ACC112 (cell line): Measurements from ENCODE around the gene CYP4F11.
"Not testable (repeated sequence)": the region's sequence is repeated elsewhere in the genome, so short reads cannot be mapped to it uniquely, and the experiment has no call there.

ENCODE experiments used
- H2AFZ ChIP-seq: fragments of 200-600 bp; sonication (generic); one replicate; pipeline ENCODE4 v1.6.0; 2017; ENCODE audit warnings: antibody characterized with exemption, low read length; ENCODE audit not compliant: unreplicated experiment
- H3K27ac ChIP-seq: fragments of 200-600 bp; sonication (generic); 2 replicates; pipeline ENCODE4 v1.5.1; 2014; ENCODE audit warnings: low read depth, mild to moderate bottlenecking, antibody characterized with exemption, low read length, moderate library complexity
- H3K27me3 ChIP-seq: fragments of 200-600 bp; sonication (generic); 2 replicates; pipeline ENCODE4 v1.6.1; 2014; ENCODE audit warnings: mild to moderate bottlenecking, antibody characterized with exemption, low read length, moderate library complexity, mixed read lengths; ENCODE audit not compliant: insufficient read depth
- H3K36me3 ChIP-seq: fragments of 200-600 bp; sonication (generic); 2 replicates; pipeline ENCODE4 v1.6.1; 2016; ENCODE audit warnings: mild to moderate bottlenecking, antibody characterized with exemption, low read length, moderate library complexity, mixed read lengths; ENCODE audit not compliant: insufficient read depth
- H3K4me1 ChIP-seq: fragments of 200-600 bp; sonication (generic); one replicate; pipeline ENCODE4 v1.6.1; 2016; ENCODE audit warnings: low read length, mixed read lengths; ENCODE audit not compliant: insufficient read depth, unreplicated experiment, control insufficient read depth
- H3K4me3 ChIP-seq: fragments of 200-600 bp; sonication (generic); 2 replicates; pipeline ENCODE4 v1.5.1; 2014; ENCODE audit warnings: mild to moderate bottlenecking, low read depth, low read length
- H3K79me2 ChIP-seq: fragments of 200-600 bp; sonication (generic); one replicate; pipeline ENCODE4 v1.6.0; 2016; ENCODE audit warnings: low read length; ENCODE audit not compliant: control insufficient read depth, unreplicated experiment, insufficient read depth

Gene CYP4F11

DNA sequence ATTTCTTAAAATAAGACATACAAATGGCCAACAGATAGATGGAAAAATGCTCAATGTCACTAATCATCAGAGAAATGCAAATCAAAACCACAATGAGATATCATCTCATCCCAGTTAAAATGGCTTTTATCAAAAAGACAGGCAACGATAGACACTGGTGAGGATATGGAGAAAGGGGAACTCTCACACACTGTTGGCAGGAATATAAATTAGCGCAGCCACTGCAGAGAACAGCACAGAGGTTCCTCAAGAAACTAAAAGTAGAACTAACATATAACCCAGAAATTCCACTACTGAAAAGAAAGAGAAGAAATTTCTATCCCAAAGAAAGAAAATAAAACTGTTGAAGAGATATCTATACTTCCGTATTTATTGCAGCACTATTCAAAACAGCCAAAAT is 51.0 kb downstream of the CYP4F11 start:
- not testable (repeated sequence) for H3K79me2 ChIP-seq, H2AFZ ChIP-seq, H3K27ac ChIP-seq, H3K4me1 ChIP-seq, H3K36me3 ChIP-seq, H3K27me3 ChIP-seq, H3K4me3 ChIP-seq

DNA sequence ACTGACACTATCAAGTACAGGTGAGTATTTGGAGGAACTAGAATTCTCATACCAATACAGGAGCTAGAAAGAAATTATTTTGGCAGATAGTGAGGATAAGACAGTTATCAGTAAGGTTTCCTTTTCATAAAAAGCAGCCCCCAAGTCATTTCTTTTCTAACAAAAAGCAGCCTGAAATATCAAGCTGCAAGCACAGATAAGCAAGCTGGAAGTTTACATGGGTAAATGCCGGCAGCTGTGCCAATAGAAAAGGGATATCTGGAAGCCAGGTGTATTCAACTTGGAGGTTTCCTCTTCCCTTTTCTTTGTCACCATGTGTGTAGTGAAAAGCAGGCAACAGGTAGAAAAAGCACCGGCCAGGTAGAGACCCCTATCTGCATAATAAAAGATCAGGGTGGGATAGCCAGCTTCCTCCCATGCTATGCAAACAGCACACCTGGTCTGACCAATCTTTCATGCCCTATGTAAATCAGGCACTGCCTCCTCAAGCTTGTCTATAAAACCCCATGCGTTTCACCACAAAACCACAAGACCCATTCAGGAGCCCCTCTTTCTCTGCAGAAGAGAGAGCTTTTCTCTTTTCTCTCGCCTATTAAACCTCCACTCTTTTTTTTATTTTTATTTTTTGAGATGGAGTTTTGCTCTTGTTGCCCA is 59.4 kb downstream of the CYP4F11 start:
- Histone ChIP-seq H3K79me2 (no peaks in the 10 kb centered on the region), H3K36me3 (no peaks in the 10 kb centered on the region), H2AFZ (no peak overlapping the region), H3K27me3 (peaks cover 3% of the 10 kb centered on the region; the same call in 1 of the 2 replicates), H3K4me3 (no peak overlapping the region), H3K27ac (no peak overlapping the region), H3K4me1 (no peaks in the 10 kb centered on the region)

DNA sequence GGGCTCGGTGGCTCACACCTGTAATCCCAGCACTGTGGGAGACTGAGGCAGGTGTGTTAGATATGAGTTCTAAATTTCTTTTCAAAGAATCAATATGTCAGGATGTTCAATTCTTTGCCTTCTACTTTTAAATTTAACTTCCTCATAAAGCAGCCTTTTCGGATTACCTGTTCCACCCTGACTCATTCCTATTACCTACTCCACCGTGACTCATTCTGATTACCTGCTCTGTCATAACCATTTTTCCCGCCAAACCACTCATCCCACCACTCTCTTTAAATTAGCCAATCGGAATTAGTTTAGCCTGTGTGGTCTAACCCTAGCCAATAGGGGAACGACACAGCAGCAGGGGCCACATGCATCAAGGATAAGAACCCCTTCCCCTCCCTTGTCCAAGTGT is 60.6 kb downstream of the CYP4F11 start:
- H2AFZ ChIP-seq, H3K27me3 ChIP-seq, H3K36me3 ChIP-seq, H3K4me1 ChIP-seq, H3K4me3 ChIP-seq, H3K79me2 ChIP-seq, H3K27ac ChIP-seq: not testable (repeated sequence)

GRCh38 chr19:15871570-15871969 is 62.8 kb downstream of the CYP4F11 start:
- no peak overlapping the region for H2AFZ ChIP-seq
- H3K36me3 ChIP-seq: no peaks in the 10 kb centered on the region
- no peak overlapping the region for H3K4me3 ChIP-seq
- no peaks in the 10 kb centered on the region for H3K79me2 ChIP-seq
- no peaks in the 10 kb centered on the region for H3K4me1 ChIP-seq
- peaks cover 3% of the 10 kb centered on the region; the same call in 1 of the 2 replicates for H3K27me3 ChIP-seq
- H3K27ac ChIP-seq: no peak overlapping the region

DNA sequence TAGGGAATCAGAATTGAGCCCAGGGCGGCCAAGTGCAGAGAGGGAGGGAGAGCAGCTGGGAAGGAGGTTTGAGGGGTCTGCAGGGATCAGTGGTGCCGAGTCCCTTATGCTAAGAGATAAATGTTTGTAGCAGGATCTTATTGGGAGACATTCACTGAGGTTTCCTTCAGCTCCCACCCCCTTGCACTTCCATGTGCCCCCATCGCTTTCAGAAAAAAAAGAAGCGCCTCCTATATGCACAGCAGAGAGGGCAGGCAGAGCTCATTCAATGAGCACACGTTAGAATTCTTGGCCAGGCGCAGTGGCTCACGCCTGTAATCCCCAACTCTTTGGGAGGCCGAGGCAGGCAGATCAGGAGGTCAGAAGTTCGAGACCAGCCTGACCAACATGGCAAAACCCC is 64.5 kb downstream of the CYP4F11 start:
- Histone ChIP-seq H3K27ac (no peak overlapping the region), H3K36me3 (no peaks in the 10 kb centered on the region), H3K4me3 (no peak overlapping the region), H2AFZ (no peak overlapping the region), H3K4me1 (no peaks in the 10 kb centered on the region), H3K79me2 (no peaks in the 10 kb centered on the region), H3K27me3 (peaks cover 3% of the 10 kb centered on the region; the same call in 1 of the 2 replicates)

- H2AFZ ChIP-seq: no peak overlapping the region
- no peaks in the 10 kb centered on the region for H3K36me3 ChIP-seq
- no peak overlapping the region for H3K4me3 ChIP-seq
- H3K27ac ChIP-seq: no peak overlapping the region
- no peaks in the 10 kb centered on the region for H3K4me1 ChIP-seq
- H3K79me2 ChIP-seq: no peaks in the 10 kb centered on the region
- H3K27me3 ChIP-seq: peaks cover 3% of the 10 kb centered on the region; the same call in 1 of the 2 replicates
These were observed 65.2 kb downstream of the CYP4F11 start for GRCh38 chr19:15869109-15869555.

DNA sequence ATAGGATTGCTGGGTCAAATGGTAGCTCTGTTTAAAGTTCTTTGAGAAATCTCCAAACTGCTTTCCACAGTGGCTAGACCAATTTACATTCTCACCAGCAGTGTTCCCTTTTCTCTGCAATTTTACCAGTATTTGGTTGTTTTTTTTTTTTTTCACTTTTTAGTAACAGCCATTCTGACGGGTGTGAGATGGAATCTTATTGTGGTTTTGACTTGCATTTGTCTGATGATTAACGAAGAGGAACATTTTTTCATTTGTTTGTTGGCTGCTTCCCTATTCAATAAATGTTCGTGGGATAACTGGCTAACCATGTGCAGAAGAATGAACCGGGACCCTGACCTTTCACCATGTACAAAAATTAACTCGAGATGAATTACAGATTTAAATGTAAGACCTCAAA is 67.7 kb downstream of the CYP4F11 start:
- H3K4me3 ChIP-seq: no peak overlapping the region
- H3K36me3 ChIP-seq: no peaks in the 10 kb centered on the region
- H3K27me3 ChIP-seq: peaks cover 3% of the 10 kb centered on the region; the same call in 1 of the 2 replicates
- no peaks in the 10 kb centered on the region for H3K4me1 ChIP-seq
- H3K27ac ChIP-seq: no peak overlapping the region
- H2AFZ ChIP-seq: no peak overlapping the region
- H3K79me2 ChIP-seq: no peaks in the 10 kb centered on the region

- Histone ChIP-seq H2AFZ (no peak overlapping the region), H3K36me3 (no peaks in the 10 kb centered on the region), H3K4me3 (no peak overlapping the region), H3K27me3 (no peaks in the 10 kb centered on the region), H3K27ac (no peak overlapping the region), H3K4me1 (no peaks in the 10 kb centered on the region), H3K79me2 (no peaks in the 10 kb centered on the region)
These were observed 69.5 kb downstream of the CYP4F11 start for GRCh38 chr19:15864824-15865223.

GRCh38 chr19:15863272-15863671 is 71.1 kb downstream of the CYP4F11 start:
- no peaks in the 10 kb centered on the region for H3K27me3 ChIP-seq
- H3K36me3 ChIP-seq: no peaks in the 10 kb centered on the region
- H2AFZ ChIP-seq: no peak overlapping the region
- H3K27ac ChIP-seq: no peak overlapping the region
- no peak overlapping the region for H3K4me3 ChIP-seq
- H3K4me1 ChIP-seq: no peaks in the 10 kb centered on the region
- H3K79me2 ChIP-seq: no peaks in the 10 kb centered on the region

DNA sequence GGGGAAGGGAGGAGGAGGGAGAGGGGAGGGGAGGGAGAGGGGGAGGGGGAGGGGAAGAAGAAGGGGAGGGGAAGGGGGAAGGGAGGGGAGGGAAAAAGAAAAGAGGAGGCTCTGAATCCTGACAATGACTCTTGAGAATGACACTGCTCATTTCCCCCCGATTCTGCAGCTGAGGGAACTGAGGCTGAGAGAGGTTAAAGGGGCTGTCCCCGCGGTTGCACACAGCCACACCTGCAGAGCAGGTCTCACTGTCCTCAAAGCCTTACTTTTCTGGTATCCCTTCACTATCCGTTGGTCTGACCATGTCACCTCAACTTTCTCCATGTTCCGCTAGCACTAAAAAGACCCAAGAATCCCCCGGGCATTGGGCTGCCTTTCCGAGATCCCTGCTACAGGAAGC is 71.9 kb downstream of the CYP4F11 start:
- H3K27ac ChIP-seq: no peak overlapping the region
- H3K4me1 ChIP-seq: no peaks in the 10 kb centered on the region
- H2AFZ ChIP-seq: no peak overlapping the region
- no peaks in the 10 kb centered on the region for H3K79me2 ChIP-seq
- H3K4me3 ChIP-seq: no peak overlapping the region
- H3K36me3 ChIP-seq: no peaks in the 10 kb centered on the region
- H3K27me3 ChIP-seq: no peaks in the 10 kb centered on the region
